Lower lobe of right lung (tissue), 2 donors: ENCODE data around the gene HOXA3. TPM values are rescaled to one million over a fixed set of nuclear protein-coding genes. Genes with fewer than 3 reads are reported as not detected.

ENCODE experiments used
- ATAC-seq, 2 donors: fragments of 200-7000 bp; cut with Tn5 transposase; one replicate each; pipeline ENCODE4 v1.9.1; 2020 to 2022; ENCODE audit warnings: mild to moderate bottlenecking in 2 of 2, moderate library complexity in 2 of 2
- DNase-seq: peaks from one replicate; pipeline ENCODE4 v3.0.0-alpha.2; 2020
- H3K27ac ChIP-seq: fragments of 200-600 bp; one replicate; pipeline ENCODE4 v1.8.0; 2022
- H3K27me3 ChIP-seq: fragments of 200-600 bp; one replicate; pipeline ENCODE4 v1.8.0; 2022; ENCODE audit warnings: low read depth
- H3K36me3 ChIP-seq: fragments of 200-600 bp; one replicate; pipeline ENCODE4 v1.8.0; 2022; ENCODE audit warnings: mild to moderate bottlenecking
- H3K4me1 ChIP-seq: fragments of 200-600 bp; one replicate; pipeline ENCODE4 v1.8.0; 2022
- H3K4me3 ChIP-seq: fragments of 200-600 bp; one replicate; pipeline ENCODE4 v1.8.0; 2022; ENCODE audit warnings: mild to moderate bottlenecking
- H3K9me3 ChIP-seq: fragments of 200-600 bp; one replicate; pipeline ENCODE4 v1.8.0; 2022
- CTCF ChIP-seq: fragments of 200-600 bp; IDR thresholded peaks from one replicate; pipeline ENCODE4 v1.8.0; 2022; ENCODE audit warnings: antibody characterized with exemption, mild to moderate bottlenecking
- intact Hi-C: fragments of 100-400 bp; cut with DNase I; formaldehyde crosslinking; loops from one replicate; pipeline ENCODE4 v1.11.0; 2022
- long read RNA-seq: library from polyadenylated mRNA; unstranded; transcript quantifications from one replicate; pipeline ENCODE4 v2.0.0, GENCODE V29; 2021
- total RNA-seq: library from RNA; stranded (reverse); fragmentation: NEBNext Ultra II Directional; extraction: Animal tissue kit (Norgen Biotek cat#: 25700); gene quantifications from one replicate; pipeline ENCODE4 v1.2.1, GENCODE V29; 2021
- donor health status: DM: no; HTN: yes; CAD: no; lungs with severe emphysema.

Gene HOXA3
- total RNA-seq, result 4.6 TPM
- long read RNA-seq, partial matches to known transcripts, result 1 of 3 reads
- long read RNA-seq, other reads (novel, unspliced or antisense), result 2 of 3 reads

DNA sequence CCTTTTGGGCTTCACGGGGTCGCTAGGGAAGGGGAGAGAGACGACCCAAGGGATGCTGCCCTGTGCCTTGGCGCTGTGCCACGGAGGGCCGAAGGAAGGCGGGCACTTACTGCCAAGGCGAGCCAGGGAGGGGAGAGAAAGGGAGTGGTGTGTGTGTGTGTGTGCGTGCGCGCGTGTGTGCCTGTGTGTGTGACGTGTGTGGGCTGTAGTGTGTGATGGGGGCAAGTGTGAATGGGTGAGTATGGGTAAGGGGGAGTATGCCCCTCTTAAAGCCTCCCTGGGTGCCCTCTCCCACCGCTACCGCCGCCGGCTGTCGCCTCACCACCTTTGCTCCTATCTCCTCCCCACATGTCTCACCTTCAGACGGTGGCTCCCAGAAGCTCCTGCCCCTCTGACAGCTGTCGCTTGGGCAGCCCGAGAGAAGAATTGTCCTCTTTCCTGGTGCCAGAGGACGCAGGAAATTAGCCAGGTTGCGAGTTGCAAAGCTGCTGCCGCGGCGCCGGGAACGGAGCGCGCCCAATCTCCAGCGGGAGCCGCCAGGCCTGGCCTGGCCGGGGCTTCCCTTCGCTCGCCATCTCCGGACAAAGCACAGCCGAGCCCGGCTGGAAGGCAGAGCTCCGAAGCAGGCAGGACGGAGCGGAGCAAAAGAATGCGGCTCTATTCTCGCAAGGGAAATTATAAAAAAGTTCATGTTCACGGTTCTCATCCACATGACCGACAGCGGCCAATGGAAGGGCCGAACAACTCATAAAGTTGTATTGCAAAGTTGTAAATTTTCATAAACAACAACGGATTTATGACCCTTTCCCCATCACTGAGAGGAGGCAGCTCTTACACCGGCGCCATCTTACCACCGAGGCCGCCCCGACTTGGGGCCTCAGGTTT, at the start of gene HOXA3:
HOXA3 (minus strand) TSS at position 653 of the 885 bp plus-strand sequence. CDS start 41,943 bp downstream, outside the sequence.
- Histone ChIP-seq H3K4me3 (peak within 1 kb of the TSS; percentile 60), H3K27me3 (peaks cover 94% of the 10 kb centered on the region), H3K27ac (peak within 1 kb of the TSS; percentile 89), H3K4me1 (peaks cover 72% of the 10 kb centered on the region), H3K9me3 (no peaks in the 10 kb centered on the region), H3K36me3 (no peaks in the 10 kb centered on the region)
- TF ChIP-seq CTCF, result no peak
- intact Hi-C loops, result loop anchor here (10.0 kb wide), 1 partner anchor 777 kb away; no protein-coding TSS in a partner anchor
- DNase-seq, result peak; percentile 59
- ATAC-seq, result peak; percentile 7 to 11

- ATAC-seq, result no peak
- Histone ChIP-seq H3K4me3 (no peak overlapping the region), H3K9me3 (no peaks in the 10 kb centered on the region), H3K4me1 (peaks cover 41% of the 10 kb centered on the region), H3K27ac (no peak overlapping the region), H3K36me3 (no peaks in the 10 kb centered on the region), H3K27me3 (peaks cover 94% of the 10 kb centered on the region)
- DNase-seq, result no peak
- intact Hi-C loops, result no loop called here
- no peak for TF ChIP-seq CTCF
These were observed 49.2 kb upstream of the HOXA3 start for GRCh38 chr7:27201580-27202017.

DNA sequence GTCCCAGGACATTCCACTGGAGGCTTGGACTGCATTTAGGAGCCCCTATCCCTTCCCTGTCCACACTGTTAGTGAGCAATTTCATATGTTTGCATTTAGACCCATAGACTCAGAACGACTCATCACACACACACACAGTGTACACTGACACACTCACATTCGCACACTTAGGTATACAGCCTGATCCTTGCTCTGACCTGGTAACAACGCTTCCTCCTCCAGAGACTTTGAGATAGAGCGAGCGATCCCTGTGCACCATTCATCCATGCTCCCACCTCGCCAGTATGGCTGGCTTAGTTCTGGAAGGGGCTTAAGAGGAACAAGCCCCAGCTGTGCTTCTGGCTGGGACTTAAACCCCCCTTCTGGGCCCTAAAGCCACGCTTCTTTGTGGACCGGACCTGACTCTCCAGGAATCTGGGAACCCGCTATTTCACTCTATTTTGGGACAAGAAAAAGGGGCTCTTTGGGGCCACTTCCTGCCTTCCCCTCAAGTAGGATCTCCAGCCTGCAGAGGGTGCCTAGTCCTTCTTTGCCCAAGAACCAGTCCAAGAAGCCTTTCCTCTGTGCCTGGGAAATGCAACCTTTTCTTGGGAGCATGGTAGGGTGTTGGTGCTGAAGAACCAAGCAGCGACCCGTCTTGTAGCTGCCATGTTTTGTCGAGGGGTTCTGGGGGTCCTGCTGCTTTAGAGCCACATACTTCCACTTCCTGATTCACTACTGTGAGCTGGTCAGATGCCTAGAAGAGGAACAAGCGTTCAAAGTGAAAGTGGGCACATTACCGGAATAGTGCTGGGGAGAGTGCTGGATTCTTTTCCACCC, 48.6 kb upstream of the HOXA3 start:
- no peak for DNase-seq
- H3K9me3 ChIP-seq, result no peaks in the 10 kb centered on the region
- peak; percentile 35 to 58 for ATAC-seq
- intact Hi-C loops, result no loop called here
- H3K4me3 ChIP-seq, result peak overlapping the region; percentile 37
- peaks cover 94% of the 10 kb centered on the region for H3K27me3 ChIP-seq
- peaks cover 41% of the 10 kb centered on the region for H3K4me1 ChIP-seq
- no peak overlapping the region for H3K27ac ChIP-seq
- TF ChIP-seq CTCF, result no peak
- no peaks in the 10 kb centered on the region for H3K36me3 ChIP-seq

DNA sequence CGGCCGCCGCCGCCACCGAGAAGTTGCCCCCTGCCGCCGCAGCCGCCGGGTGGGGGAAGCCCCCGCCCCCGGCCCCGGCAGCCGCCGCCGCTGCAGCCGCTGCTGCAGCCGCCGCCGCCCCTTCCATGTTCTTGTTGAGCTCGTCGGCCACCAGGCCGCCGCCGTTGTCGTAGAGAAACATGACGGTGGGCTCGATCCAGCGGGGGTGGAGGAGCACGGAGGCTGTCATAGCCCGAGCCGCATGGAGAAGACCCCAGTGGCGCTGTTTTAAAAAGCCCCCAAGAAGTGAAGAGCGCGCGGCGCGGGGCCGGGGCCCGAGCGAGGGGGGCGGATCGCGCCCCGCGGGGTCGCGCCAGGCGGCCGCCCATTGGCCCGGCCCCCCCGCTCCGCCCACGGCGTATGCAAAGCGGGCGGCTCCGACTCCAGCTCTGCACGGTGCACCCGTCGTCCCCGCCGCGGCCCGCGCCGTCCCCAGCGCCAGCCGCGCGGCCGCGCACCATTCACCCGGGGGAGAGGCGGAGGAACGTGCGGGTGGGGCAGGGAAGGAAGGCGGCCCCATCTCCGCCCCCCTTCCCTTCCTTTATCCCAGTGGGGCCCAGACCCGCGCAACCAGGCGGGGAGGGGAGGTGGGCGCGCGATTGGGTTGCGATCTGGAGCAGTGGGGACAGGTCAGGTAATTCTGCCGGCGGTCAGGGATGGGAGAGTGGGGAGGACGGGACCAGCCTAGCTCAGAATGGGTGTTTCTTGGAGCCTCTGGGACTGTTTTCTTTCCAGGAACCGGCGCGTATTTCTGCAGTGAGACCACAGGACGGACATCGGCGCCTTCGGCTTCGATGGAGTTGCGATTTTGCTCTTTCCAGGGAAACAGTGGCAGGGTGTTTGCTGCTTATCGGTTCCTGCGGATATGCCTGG, 47.7 kb upstream of the HOXA3 start, which contains the start of gene HOXA13:
HOXA13 (minus strand) TSS at position 243 of the 912 bp plus-strand sequence; CDS start at position 229, 14 bp downstream.
- peak within 1 kb of the TSS; percentile 37 for H3K4me3 ChIP-seq
- no peaks in the 10 kb centered on the region for H3K36me3 ChIP-seq
- no peak within 1 kb of the TSS for H3K27ac ChIP-seq
- intact Hi-C loops, result loop anchor here (10.0 kb wide), 1 partner anchor 885 kb away; no protein-coding TSS in a partner anchor
- DNase-seq (no peak), ATAC-seq (peak; percentile 21 to 35)
- peaks cover 32% of the 10 kb centered on the region for H3K4me1 ChIP-seq
- TF ChIP-seq CTCF, result no peak
- H3K27me3 ChIP-seq, result peaks cover 94% of the 10 kb centered on the region
- H3K9me3 ChIP-seq, result no peaks in the 10 kb centered on the region
